ENCODE measurements around the gene LIME1. TPM values are rescaled to one million over a fixed set of nuclear protein-coding genes. Genes with fewer than 3 reads are reported as not detected.

The LIME1 gene
- total RNA-seq, 1 donor: 2.9 TPM

DNA sequence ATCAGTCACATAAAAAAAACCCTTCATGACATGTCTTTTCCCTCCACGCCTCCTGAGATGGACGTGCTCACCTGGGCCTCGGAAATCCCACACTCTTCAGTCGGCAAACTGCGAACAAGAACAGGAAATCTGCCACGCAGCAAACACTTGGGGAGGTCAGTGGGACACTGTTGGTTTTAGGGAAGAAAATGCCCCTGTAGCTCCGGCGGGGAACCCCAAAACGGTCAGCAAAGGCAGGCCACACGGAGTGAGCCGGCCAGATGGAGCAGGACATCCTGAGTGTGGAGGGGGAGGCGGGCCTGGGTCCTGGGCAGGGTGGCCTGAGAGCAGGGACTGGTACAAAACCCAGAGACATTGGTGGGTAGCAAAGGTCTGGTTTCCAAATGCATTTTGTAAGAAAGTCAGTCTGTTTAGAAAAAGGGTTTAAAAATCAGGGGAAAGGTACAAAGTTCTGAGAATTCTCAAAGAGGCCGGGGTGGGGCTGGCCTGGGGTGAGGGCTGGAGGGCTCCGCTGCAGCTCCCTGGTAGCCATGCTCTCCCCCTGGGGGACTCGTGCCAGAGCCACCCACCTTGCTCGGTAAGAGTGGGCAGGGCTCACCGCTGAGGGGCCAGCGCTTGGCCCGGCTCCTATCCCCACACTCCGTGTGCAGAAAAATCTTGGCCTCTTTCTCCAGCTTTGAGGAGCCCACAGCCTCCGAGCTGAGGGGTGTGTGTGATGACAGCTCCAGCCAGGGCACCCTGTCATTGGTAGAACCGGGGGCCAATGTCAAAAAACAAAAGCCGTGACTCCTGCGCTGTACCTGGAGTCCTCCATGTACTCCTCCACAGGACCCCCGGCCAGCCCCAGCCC lies 8.3 kb downstream of the LIME1 start:
- no peaks in the 10 kb centered on the region for H3K27me3 ChIP-seq (ENCODE audit: insufficient read depth, low read length)
- DNase-seq (ENCODE audit: insufficient read length, low spot score, missing footprints): peak; percentile 89
- no peaks in the 10 kb centered on the region for H3K9me3 ChIP-seq (ENCODE audit: low read depth, low read length)
- peaks cover 9% of the 10 kb centered on the region for H3K4me1 ChIP-seq (ENCODE audit: insufficient read depth, low read length)
- TF ChIP-seq, protein P1, sequence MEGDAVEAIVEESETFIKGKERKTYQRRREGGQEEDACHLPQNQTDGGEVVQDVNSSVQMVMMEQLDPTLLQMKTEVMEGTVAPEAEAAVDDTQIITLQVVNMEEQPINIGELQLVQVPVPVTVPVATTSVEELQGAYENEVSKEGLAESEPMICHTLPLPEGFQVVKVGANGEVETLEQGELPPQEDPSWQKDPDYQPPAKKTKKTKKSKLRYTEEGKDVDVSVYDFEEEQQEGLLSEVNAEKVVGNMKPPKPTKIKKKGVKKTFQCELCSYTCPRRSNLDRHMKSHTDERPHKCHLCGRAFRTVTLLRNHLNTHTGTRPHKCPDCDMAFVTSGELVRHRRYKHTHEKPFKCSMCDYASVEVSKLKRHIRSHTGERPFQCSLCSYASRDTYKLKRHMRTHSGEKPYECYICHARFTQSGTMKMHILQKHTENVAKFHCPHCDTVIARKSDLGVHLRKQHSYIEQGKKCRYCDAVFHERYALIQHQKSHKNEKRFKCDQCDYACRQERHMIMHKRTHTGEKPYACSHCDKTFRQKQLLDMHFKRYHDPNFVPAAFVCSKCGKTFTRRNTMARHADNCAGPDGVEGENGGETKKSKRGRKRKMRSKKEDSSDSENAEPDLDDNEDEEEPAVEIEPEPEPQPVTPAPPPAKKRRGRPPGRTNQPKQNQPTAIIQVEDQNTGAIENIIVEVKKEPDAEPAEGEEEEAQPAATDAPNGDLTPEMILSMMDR (IDR thresholded peaks at IDR 0.05; ENCODE audit: extremely low read depth, low read depth, low read length): no peak
- peaks cover 22% of the 10 kb centered on the region for H3K36me3 ChIP-seq (ENCODE audit: insufficient read depth, low read length)
- H2AFZ ChIP-seq (ENCODE audit: low read length): no peak overlapping the region
- H4K20me1 ChIP-seq (ENCODE audit: insufficient read depth, low read length): peaks cover 8% of the 10 kb centered on the region
- H3K79me2 ChIP-seq (ENCODE audit: insufficient read depth, low read length): peaks cover 4% of the 10 kb centered on the region
- H3K4me2 ChIP-seq (ENCODE audit: insufficient read depth, low read length): no peak overlapping the region
- no peak overlapping the region for H3K4me3 ChIP-seq (ENCODE audit: insufficient read depth, low read length)
- H3K27ac ChIP-seq (ENCODE audit: low read depth, low read length): no peak overlapping the region

DNA sequence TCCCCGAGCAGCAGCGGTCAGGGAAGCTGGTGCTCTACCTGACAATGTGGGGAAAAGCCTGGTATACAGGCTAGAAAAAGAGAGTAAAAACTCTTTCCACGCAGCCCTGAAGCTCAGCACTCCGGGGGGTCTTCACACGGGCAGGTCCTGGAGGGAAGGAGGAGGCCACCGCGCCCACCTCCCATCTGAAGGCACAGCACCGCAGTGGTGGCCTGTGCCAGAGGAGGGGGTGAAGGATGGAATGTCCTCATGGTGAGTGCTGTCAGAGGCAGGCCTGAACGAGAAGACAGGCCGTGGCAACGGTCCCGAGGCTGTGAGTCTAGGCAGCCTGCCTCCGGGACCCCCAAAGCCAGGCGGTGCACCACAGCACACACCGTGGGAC lies 9.0 kb downstream of the LIME1 start:
- Histone ChIP-seq H4K20me1 (ENCODE audit: insufficient read depth, low read length) (peaks cover 8% of the 10 kb centered on the region), H3K79me2 (ENCODE audit: insufficient read depth, low read length) (peaks cover 4% of the 10 kb centered on the region), H3K27me3 (ENCODE audit: insufficient read depth, low read length) (no peaks in the 10 kb centered on the region), H3K27ac (ENCODE audit: low read depth, low read length) (no peak overlapping the region), H3K9me3 (ENCODE audit: low read depth, low read length) (no peaks in the 10 kb centered on the region), H3K4me1 (ENCODE audit: insufficient read depth, low read length) (peaks cover 9% of the 10 kb centered on the region), H3K4me3 (ENCODE audit: insufficient read depth, low read length) (no peak overlapping the region), H3K36me3 (ENCODE audit: insufficient read depth, low read length) (peaks cover 22% of the 10 kb centered on the region), H3K4me2 (ENCODE audit: insufficient read depth, low read length) (no peak overlapping the region), H2AFZ (ENCODE audit: low read length) (no peak overlapping the region)
- DNase-seq (ENCODE audit: insufficient read length, low spot score, missing footprints): peak; percentile 88
- TF ChIP-seq, protein P1 (IDR thresholded peaks at IDR 0.05; ENCODE audit: extremely low read depth, low read depth, low read length): no peak

DNA sequence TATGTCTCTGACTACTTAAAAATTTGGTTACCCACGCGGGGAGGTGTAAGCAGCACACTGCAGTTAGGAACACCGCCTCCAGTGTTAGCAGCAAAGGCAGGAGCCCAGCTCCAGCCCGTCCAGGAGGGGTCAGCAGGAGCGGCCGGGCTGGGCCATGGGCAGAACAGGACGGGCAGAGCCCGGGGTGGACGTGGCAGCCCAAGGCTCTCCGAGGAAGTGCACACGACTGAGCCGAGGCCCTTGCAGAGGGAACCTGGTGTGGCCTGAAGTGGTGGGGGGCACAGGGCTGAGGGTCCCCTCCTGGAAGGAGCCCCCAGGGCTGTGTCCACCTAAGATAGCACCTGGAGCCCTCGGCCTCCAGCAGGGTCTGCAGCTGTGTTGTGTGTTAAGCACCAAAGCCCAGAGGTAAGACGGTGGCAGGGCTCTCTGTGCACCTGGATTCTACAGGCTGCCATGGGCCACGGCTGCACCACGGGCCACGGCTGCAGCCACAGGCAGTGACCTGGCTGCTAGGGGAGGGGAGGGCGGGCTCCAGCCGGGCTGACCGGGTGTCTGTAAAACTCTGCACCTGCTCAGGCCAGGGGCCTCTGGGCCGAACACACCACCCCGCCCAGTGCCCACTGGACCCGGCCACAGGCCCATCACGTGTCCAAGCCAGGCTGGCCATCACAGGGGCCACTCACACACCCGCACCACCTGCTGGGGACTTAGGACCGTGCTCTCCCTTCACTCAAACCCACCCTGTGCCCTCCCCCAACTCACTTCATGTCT lies 9.7 kb downstream of the LIME1 start:
- Histone ChIP-seq H3K79me2 (ENCODE audit: insufficient read depth, low read length) (peaks cover 4% of the 10 kb centered on the region), H3K36me3 (ENCODE audit: insufficient read depth, low read length) (peaks cover 22% of the 10 kb centered on the region), H3K9me3 (ENCODE audit: low read depth, low read length) (no peaks in the 10 kb centered on the region), H3K4me1 (ENCODE audit: insufficient read depth, low read length) (peaks cover 5% of the 10 kb centered on the region), H4K20me1 (ENCODE audit: insufficient read depth, low read length) (peaks cover 4% of the 10 kb centered on the region), H2AFZ (ENCODE audit: low read length) (no peak overlapping the region), H3K4me3 (ENCODE audit: insufficient read depth, low read length) (no peak overlapping the region), H3K27ac (ENCODE audit: low read depth, low read length) (no peak overlapping the region), H3K27me3 (ENCODE audit: insufficient read depth, low read length) (no peaks in the 10 kb centered on the region), H3K4me2 (ENCODE audit: insufficient read depth, low read length) (no peak overlapping the region)
- TF ChIP-seq, protein P1 (IDR thresholded peaks at IDR 0.05; ENCODE audit: extremely low read depth, low read depth, low read length): no peak
- peak; percentile 91 for DNase-seq (ENCODE audit: insufficient read length, low spot score, missing footprints)

DNA sequence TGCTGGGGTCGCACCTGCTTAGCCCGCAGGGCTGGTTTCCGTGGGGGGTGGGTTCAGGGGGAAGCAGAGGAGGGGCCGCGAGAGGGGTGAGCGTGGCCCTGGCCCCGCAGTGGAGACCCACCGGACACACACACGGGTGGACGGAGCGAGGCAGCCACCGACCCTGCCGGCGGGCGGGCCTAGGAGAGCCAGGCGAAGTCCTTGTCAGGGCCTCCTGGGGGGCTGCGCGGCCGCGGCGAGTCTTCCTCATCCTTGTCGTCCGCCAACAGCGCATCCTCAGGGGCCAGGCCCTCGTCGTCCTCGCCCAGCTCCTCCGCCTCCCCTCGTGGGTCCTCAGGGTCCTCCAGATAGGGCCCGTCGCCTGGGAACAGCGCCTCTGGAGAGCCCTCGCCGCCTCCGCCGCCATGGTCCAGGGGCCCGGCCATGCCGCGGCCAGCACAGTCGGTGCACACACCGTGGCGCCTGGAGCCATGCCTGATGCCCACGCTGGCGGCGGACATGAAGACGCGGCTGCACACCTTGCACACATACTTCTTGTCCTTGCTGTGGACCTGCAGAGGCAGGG lies 10.4 kb downstream of the LIME1 start:
- no peaks in the 10 kb centered on the region for H3K4me1 ChIP-seq (ENCODE audit: insufficient read depth, low read length)
- H3K4me2 ChIP-seq (ENCODE audit: insufficient read depth, low read length): no peak overlapping the region
- no peak overlapping the region for H2AFZ ChIP-seq (ENCODE audit: low read length)
- no peaks in the 10 kb centered on the region for H3K27me3 ChIP-seq (ENCODE audit: insufficient read depth, low read length)
- TF ChIP-seq, protein P1 (IDR thresholded peaks at IDR 0.05; ENCODE audit: extremely low read depth, low read depth, low read length): no peak
- peak; percentile 70 for DNase-seq (ENCODE audit: insufficient read length, low spot score, missing footprints)
- H3K27ac ChIP-seq (ENCODE audit: low read depth, low read length): no peak overlapping the region
- H3K4me3 ChIP-seq (ENCODE audit: insufficient read depth, low read length): no peak overlapping the region
- no peaks in the 10 kb centered on the region for H3K9me3 ChIP-seq (ENCODE audit: low read depth, low read length)
- H3K36me3 ChIP-seq (ENCODE audit: insufficient read depth, low read length): peaks cover 17% of the 10 kb centered on the region
- H4K20me1 ChIP-seq (ENCODE audit: insufficient read depth, low read length): no peaks in the 10 kb centered on the region
- no peaks in the 10 kb centered on the region for H3K79me2 ChIP-seq (ENCODE audit: insufficient read depth, low read length)

All from osteoblast (primary cell).